GM21390 (cell line): ENCODE data around the gene RRN3.
"Not testable (repeated sequence)": the region's sequence is repeated elsewhere in the genome, so short reads cannot be mapped to it uniquely, and the experiment has no call there.

Source experiments
- ATAC-seq: cut with Tn5 transposase; IDR thresholded peaks from one replicate; pipeline ENCODE4 v1.9.1; 2021; ENCODE audit not compliant: unreplicated experiment

The RRN3 gene

DNA sequence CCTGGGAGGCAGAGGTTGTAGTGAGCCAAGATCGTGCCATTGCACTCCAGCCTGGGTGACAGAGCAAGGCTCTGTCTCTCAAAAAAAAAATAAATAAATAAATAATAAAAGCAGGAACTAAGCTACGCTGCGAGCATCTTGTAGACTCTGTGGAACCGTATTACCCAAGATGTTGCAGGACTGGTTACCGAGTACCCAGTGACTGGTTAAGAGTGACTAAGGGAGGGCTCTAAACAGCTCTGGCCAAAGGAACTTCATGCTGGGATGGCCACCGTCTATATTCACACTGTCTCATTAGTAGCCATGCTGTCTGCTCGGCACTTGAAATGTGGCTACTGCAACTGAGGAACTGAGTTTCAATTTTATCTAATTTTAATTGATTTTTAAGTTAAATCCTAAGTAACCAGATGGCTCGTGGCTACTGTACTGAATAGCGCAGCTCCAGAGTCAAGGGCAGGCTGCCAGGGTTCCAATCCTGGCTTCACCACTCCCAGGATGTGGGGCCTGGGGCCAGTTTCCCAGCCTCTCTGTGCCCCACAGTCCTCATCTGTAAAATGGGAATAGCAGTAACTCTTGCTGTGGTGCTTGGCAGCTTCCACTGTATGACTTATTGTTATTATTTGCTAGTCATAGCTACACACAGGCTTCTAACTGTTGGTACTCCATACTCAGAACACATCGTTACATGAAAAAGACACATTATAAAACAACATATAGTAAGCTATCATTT is 41.2 kb downstream of the RRN3 start:
- no peak for ATAC-seq

DNA sequence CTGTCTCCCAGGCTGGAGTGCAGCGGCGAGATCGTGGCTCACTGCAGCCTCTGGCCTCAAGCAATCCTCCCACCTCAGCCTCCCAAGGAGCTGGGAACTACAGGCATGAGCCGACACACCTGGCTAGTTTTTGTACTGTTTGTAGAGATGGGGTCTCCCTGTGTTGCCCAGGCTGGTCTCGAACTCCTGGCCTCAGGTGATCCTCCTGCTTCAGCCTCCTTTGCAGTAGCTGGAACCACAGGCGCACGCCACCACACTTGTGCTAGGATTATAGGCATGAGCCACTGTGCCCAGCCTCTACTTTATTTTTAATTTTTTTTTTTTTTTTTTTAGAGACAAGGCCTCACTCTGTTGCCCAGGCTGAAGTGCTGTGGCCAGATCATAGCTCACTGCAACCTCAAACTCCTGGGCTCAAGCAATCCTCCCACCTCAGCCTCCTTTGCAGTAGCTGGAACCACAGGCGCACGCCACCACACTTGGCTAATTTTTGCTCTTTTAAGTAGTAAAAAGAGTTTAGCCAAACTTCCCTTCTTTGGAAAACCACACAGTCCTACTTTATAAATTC is 42.6 kb downstream of the RRN3 start:
- ATAC-seq, result no peak

DNA sequence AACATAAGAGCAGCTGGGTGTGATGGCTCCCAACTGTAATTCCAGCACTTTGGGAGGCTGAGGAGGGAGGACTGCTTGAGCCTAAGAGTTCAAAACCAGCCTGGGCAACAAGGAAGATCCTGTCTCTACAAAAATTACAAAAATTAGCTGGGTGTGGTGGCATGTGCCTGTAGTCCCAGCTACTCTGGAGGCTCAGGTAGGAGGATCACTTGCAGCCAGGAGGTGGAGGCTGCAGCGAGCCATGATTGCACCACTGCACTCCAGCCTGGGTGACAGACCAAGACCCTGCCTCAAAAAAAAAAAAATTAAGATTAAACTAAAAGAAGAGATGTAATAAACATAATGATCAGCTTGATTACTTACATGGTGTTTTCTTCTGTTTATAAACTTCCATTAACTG is 43.6 kb downstream of the RRN3 start:
- ATAC-seq, result not testable (repeated sequence)

DNA sequence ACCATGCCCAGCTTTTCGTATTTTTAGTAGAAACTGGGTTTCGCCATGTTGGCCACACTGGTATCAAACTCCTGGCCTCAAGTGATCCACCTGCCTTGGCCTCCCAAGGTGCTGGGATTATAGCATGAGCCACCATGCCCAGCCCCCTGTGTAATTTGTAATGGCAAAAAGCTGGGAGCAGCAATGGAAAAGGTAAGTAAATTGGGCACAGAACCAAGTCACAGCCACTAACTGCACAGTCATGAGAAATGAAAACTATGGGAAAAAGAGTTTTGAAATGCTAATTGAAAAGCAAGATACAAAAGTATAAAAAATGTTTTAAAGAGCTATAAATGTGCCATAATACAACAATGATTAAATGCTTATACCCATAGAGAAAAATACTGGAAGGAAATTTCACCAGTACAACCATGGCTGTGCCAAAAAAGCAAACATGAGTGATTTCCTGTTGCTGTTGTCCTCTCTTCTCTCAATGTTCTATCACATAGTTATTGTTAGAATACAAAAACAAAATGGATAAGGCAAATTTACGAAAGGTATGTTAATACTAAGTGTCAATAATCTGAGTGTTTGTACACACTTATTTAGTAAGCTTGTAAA is 44.4 kb downstream of the RRN3 start:
- no peak for ATAC-seq

DNA sequence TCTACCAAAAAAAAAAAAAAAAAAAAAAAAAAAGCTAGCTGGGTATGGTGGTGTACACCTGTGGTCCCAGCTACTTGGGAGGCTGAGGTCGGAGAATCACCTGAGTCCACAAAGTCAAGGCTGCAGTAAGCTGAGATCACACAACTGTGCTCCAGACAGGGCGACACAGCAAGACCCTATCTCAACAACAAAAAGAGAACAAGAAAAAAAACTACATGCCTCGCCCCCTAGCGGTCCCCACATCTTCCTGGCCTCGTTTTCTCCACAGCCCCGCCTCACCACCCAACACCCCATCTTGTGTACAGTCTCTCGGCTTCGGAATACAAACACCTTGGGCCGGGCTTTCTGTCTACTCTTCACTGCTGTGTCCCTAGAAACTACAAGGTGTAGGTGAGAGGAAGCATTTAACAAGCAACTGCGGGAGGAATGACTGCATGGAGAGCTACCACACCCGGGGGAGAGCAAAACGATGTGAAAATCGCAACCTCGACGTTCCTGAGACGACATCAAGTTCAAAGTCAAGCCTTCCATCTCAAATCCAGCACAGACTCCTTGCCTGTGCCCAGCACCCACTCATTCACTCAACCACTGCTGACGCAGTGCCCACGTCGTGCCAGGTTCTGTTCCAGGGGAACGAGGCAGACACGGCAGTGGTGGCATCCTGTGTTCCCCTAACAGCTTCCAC is 47.2 kb downstream of the RRN3 start:
- no peak for ATAC-seq

DNA sequence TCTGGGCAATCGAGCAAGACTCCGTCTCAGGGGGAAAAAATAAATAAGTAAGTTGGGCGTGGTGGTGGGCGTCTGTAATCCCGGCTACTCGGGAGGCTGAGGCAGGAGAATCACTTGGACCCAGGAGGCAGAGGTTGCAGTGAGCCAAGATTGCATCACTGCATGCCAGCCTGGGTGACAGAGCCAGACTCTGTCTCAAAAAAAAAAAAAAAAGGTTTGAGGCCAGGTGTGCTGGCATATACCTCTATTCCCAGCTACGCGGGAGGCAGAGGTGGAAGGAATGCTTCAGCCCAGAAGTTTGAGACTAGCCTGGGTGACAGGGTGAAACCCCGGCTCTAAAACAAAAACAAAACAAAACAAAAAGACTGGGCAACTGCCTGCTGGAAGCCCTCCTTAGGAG is 48.8 kb downstream of the RRN3 start:
- not testable (repeated sequence) for ATAC-seq

DNA sequence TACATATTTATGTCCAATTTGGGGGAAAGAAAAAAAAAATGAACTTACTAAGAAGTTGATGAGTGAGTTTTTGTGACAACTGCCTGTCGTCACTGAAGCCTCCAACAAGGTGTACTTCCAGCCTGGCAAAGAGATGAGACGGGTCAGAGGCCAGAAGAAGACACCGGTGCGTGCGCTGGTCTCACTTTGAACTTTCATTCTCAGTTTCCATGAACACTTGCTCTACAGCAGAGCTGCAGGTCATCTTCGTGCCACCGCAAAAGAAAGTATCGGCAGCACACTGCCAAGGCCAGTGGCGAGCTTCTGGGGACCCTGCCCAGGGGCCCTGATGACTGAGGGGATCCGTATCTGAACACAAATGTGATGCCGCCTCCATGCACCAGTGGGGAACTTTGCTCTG is 49.8 kb downstream of the RRN3 start:
- ATAC-seq, result no peak

DNA sequence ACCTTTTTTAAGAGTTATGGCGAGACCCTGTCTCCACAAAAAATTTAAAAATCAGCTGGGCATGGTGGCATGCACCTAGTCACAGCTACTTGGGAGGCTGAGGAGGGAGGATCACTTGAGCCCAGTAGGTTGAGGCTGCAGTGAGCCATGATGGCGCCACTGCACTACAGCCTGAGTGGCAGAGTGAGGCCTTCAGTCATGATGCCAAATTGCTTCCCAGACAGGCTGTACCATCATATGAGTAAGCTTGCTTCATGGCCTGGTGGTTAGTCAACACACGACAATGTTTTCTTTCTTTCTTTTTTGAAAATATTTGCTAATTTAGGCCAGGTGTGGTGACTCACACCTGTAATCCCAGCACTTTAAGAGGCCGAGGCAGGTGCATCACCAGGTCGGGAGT is 50.7 kb downstream of the RRN3 start:
- ATAC-seq, result no peak

DNA sequence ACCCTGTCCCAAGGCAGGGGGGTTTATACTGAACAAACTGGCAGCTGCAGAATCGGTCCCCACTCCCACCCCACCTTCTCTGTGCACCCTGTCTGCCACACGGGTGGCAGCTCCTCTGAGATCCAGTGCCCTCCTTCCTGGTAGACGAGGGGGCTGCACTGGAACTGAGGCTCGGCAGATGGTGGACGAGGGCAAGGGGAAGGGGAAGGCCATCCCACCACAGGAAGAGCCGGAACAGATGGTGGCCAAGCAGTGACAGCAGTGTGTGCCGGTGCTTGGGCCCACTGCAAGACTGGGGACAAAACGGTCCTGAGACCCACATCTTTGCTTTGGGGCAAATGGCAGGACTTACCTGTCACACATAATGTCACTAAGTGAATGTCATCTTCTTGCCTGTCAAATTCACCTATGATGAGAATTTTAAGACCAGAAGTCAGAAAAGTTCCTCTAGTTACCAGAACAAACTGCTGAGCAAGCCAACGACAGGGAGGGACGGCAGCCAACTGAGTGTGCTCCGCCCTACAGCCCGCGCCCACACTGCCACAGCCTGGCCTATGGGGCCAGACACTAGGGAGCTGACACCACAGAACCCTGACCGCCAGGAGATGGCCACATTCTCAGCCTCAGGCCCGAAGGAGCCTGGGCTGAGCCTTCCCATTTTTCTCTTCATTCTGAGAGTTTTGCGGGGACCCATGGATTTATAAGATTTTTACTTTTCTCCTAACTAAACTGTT is 52.6 kb downstream of the RRN3 start:
- no peak for ATAC-seq

DNA sequence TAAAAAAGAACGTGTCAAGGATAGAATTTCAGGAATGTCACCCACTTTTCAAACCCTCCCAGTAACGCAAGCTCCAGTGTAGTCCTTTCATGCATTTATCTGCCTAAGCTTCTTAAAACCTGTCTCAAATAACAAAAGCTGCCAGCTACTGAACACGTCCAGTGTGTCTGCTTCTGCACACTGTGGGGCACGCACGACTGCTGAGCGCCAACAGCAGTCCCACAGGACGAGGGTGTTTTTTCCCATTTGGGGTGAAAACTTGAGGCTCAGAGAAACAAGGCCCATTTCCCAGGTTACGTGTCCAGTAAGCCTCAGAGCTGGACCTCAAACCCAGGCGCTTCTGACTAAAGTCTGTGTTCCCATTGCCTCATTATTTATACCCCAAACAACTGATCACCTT is 55.4 kb downstream of the RRN3 start:
- ATAC-seq, result no peak

DNA sequence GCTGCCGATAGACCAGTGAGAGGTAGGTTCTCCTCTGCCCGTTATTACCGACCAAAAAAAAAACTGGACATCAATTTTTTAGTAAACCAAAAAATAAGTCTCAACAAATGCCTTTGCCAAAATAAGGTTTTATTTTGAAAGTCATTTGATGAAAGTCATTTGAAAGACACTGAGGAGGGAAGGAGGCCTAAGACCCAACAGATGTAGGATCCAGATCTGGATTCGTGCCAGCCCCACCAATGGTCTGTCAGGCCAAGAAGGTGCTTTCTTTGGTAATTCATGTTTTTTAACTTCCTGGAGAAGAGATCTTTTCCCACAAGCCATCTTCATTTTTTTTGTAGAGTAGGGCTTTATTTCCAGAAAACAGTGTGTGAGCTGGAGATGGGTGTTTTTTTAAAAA is 56.3 kb downstream of the RRN3 start:
- no peak for ATAC-seq

DNA sequence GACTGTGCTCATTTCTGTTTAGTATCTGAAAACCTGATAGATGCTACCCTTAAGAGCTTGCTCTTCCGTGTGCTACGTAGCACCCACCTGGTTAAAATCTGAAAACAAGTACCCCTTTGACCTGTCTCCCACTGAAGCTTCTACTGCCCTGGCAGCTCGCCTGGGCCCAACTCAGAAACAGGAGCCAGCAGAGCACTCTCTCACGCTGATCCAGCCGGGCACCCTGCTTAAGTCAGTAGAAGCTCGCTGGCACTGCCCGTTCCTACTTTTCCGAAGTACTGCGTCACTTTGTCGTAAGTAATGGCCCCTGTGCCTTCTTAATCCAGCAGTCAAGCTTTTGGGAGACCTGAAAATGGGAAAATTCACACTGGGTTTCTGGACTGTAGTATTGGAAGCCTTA is 57.1 kb downstream of the RRN3 start:
- ATAC-seq, result no peak

DNA sequence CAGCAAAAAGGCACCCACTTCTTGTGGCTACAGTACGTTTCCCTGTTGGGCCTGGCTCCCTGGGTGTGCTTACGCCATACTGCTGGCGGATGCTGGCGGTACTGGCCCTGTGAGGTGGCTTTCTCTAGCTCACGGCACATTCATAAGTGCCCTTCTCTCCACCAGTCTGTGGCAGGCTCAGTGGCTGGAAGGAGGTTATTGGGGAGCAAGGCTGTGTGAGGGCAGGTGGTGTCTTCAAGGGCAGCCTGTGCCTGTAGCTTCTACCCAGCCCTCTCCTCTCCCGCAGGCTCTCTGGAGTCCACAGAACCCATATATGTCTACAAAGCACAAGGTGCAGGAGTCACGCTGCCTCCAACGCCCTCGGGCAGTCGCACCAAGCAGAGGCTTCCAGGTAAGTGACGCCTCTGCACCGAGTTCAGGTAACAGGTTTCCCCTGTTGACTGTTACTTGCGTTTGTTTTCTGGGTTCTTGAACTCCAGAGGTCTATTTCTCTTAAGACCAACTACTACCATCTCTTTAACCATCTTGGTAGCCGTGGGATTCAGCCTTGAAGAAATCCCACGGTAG is 58.8 kb downstream of the RRN3 start:
- no peak for ATAC-seq

DNA sequence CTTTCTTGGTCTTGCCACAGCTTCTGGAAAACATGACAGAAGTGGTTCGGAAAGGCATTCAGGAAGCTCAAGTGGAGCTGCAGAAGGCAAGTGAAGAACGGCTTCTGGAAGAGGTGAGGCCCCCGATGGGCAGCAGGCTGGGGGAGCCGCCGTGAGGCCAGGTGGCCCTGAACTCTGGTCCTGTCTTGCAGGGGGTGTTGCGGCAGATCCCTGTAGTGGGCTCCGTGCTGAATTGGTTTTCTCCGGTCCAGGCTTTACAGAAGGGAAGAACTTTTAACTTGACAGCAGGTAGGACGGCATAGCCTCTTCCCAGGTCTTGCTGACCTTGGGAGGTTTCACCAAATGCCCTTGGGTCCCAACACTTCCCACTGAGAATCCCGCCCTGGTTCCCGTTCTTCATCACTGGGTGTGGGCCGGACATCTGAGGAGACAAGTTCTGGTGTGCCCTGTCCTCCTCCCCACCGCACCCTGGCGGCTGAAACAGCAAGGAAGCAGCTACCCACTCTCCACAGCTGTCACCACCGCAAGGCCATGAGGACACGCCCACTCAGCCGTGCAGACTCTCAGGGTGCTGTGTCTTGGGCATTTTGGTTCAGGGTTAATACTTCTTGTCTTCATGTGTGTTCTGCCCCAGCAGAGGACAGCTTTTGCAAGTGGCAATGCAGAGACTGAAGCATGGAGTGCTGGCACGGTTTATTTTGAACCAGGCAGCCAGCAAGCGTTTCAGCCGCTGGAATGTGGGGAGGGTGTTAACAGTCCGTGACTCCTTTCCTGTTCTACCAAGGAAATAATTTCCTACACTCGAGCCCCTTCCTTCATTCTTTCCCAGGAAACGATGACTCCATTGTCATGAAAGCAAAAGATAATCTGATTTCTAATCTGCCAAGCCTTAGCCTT is 59.6 kb downstream of the RRN3 start:
- no peak for ATAC-seq

DNA sequence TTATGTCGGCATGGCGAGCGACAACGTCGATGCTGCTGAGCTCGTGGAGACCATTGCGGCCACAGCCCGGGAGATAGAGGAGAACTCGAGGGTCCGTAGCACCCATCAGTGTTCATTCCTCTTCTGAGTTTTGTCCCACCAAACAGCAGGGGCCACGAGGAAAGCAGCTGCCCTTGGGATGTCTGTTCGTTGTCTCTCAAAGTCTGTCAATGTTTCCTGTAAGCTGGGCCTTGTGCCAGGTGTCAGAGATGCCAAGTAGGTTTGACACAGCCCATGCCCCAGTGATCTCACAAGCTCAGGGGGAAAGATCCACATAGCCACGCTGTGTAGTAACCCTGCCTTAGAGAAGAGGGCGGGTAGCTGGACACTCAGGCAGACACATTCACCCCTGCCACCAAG is 60.8 kb downstream of the RRN3 start:
- no peak for ATAC-seq

DNA sequence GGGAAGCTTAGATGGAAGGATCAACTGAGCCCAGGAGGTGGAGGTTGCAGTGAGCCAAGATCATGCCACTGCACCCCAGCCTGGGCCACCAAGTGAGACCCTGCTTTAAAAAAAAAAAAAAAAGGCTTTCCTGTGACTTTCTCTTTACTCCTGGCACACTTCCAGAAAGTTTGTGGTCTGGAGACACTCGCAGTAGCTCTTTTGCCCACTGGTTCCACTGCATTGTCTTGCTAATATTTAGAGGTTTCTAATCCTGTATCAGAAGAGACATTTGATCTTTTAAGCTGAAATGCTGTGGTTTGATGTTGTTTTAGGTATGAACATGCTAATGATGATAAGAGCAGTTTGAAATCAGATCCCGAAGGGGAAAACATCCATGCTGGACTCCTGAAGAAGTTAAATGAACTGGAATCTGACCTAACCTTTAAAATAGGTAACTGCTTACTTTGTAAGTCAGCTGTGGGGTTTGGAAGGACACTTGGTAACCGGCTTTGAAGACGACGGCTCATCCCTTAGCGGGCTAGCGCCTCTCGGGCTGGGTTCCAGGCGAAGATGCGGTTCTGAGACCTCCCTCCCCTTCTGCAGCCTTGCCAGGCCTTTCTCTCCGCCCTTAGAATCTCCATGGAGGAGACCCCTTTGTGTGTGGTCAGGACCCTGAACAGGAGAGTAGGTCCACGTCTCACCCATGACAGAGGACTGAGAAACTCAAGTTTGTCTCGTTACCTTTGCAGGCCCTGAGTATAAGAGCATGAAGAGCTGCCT is 61.3 kb downstream of the RRN3 start:
- ATAC-seq, result no peak

DNA sequence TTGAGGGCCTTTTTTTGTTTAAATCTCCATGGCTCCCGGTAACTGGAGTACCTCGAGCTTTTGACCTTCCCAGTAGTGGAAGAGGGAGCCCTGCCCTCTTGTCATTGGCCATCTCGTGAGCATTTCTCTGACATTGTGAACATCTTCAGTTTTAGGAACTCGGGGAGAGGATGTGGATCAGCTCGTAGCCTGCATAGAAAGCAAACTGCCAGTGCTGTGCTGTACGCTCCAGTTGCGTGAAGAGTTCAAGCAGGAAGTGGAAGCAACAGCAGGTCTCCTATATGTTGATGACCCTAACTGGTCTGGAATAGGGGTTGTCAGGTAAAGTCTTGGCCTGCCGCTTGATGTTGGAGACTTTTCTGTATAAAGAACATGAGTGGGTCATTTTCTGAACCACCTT is 62.5 kb downstream of the RRN3 start:
- no peak for ATAC-seq

DNA sequence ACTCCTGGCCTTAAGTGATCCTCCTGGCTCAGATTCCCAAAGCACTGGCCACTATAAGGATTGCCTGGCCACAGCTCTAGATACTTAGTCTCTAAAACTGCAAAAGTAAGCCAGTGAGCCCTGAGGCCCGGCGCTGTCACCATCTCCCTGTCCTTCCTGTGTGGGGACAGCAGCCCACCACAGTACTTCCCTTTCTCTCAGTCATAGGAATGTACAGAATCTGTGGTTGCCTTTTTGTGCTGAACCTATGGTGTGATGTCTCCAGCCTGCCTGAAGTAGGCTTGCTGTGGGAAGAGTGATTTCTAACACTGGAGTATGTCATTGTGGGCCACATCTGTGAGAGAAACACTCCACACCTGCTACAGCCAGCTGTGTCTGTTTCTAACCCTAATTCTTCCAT is 62.9 kb downstream of the RRN3 start:
- no peak for ATAC-seq

DNA sequence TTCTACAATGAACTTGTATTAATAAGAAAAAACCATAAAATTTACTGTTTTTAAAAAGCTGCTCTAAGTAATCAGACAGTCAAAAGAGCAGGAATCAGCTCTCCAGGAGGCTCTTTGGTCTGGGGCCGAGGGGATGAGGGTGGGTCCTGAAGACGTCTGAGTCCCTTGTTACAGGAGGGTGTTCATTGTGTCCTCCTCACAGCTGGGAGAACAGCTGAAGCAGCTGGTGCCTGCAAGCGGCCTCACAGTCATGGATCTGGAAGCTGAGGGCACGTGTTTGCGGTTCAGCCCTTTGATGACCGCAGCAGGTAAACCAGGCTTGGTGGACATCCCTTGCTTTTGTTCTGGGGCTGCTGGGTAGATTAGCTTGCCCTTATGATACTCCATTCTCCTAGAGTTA is 64.3 kb downstream of the RRN3 start:
- ATAC-seq, result not testable (repeated sequence)
